ENCODE results near the gene TOX2.
A peak's percentile ranks its signal among the peaks of the same experiment; 100 is the strongest.

TOX2 gene

GRCh38 chr20:44085616-44086434 is 171.2 kb downstream of the TOX2 start:
- DNase-seq = no peak

- no peak for DNase-seq
These were observed 172.6 kb downstream of the TOX2 start for GRCh38 chr20:44087051-44087856.

- DNase-seq = no peak
These were observed 173.1 kb downstream of the TOX2 start for GRCh38 chr20:44087857-44088120.

- peak; percentile 89 for DNase-seq
These were observed 175.5 kb downstream of the TOX2 start for GRCh38 chr20:44089987-44090674.

GRCh38 chr20:44091026-44091425 is 176.4 kb downstream of the TOX2 start:
- DNase-seq = no peak

GRCh38 chr20:44092551-44093248 is 178.0 kb downstream of the TOX2 start:
- no peak for DNase-seq

- DNase-seq = no peak
These were observed 178.6 kb downstream of the TOX2 start for GRCh38 chr20:44093249-44093582.

- DNase-seq = no peak
These were observed 181.2 kb downstream of the TOX2 start for GRCh38 chr20:44095831-44096230.

- DNase-seq = no peak
These were observed 183.0 kb downstream of the TOX2 start for GRCh38 chr20:44097521-44098255.

GRCh38 chr20:44098256-44098630 is 183.6 kb downstream of the TOX2 start:
- no peak for DNase-seq

GRCh38 chr20:44098657-44099056 is 184.0 kb downstream of the TOX2 start:
- DNase-seq = no peak

GRCh38 chr20:44099832-44100231 is 185.2 kb downstream of the TOX2 start:
- DNase-seq = no peak

- DNase-seq = no peak
These were observed 187.9 kb downstream of the TOX2 start for GRCh38 chr20:44102582-44102981.

GRCh38 chr20:44104798-44105517 is 190.3 kb downstream of the TOX2 start:
- DNase-seq = peak; percentile 88

GRCh38 chr20:44106615-44107014 is 192.0 kb downstream of the TOX2 start:
- DNase-seq = no peak

GRCh38 chr20:44109951-44110361 is 195.3 kb downstream of the TOX2 start:
- no peak for DNase-seq

- DNase-seq = no peak
These were observed 196.3 kb downstream of the TOX2 start for GRCh38 chr20:44110816-44111568.

- peak; percentile 20 for DNase-seq
These were observed 197.2 kb downstream of the TOX2 start for GRCh38 chr20:44111712-44112335.

- DNase-seq = no peak
These were observed 197.8 kb downstream of the TOX2 start for GRCh38 chr20:44112456-44112855.

GRCh38 chr20:44112889-44113617 is 198.4 kb downstream of the TOX2 start:
- DNase-seq = no peak
